Neural cell (in vitro differentiated cells): Measurements from ENCODE around the gene SUGCT. TPM values are rescaled to one million over a fixed set of nuclear protein-coding genes. Genes with fewer than 3 reads are reported as not detected.

Source experiments
- H2AFZ ChIP-seq: fragments of 200-600, 300-800 bp; sonication (generic), shearing (Covaris generic); 2 replicates; pipeline ENCODE4 v1.6.0; 2014; ENCODE audit warnings: low read depth, mild to moderate bottlenecking, antibody characterized with exemption, low read length, moderate library complexity
- H3F3A ChIP-seq: fragments of 200-600 bp; shearing (Covaris generic); 2 replicates; pipeline ENCODE4 v1.6.1; 2016; ENCODE audit warnings: mild to moderate bottlenecking, moderate library complexity, mixed read lengths, antibody characterized with exemption, low read length; ENCODE audit not compliant: insufficient read depth, poor library complexity, severe bottlenecking
- H3K27ac ChIP-seq: fragments of 200-600, 300-800 bp; sonication (generic), shearing (Covaris generic); 2 replicates; pipeline ENCODE4 v1.5.1; 2014; ENCODE audit warnings: mild to moderate bottlenecking, low read length, moderate library complexity
- H3K27me3 ChIP-seq: fragments of 300-800, 200-600 bp; sonication (generic), shearing (Covaris generic); 2 replicates; pipeline ENCODE4 v1.6.0; 2014; ENCODE audit warnings: mild to moderate bottlenecking, low read depth, low read length, moderate library complexity; ENCODE audit not compliant: insufficient read depth
- H3K36me3 ChIP-seq: fragments of 300-800, 200-600 bp; sonication (generic), shearing (Covaris generic); 2 replicates; pipeline ENCODE4 v1.5.1; 2014; ENCODE audit warnings: mild to moderate bottlenecking, antibody characterized with exemption, low read length, moderate library complexity; ENCODE audit not compliant: insufficient read depth
- H3K4me2 ChIP-seq: fragments of 300-800, 200-600 bp; sonication (generic), shearing (Covaris generic); 2 replicates; pipeline ENCODE4 v1.6.0; 2014; ENCODE audit warnings: mild to moderate bottlenecking, low read length
- H3K4me3 ChIP-seq: fragments of 300-800, 200-600 bp; sonication (generic), shearing (Covaris generic); 2 replicates; pipeline ENCODE4 v1.5.1; 2014; ENCODE audit warnings: mild to moderate bottlenecking, low read length, moderate library complexity
- H3K79me2 ChIP-seq: fragments of 200-600 bp; shearing (Covaris generic); replicated peaks from 2 replicates; pipeline ENCODE4 v1.6.0; 2014; ENCODE audit warnings: mild to moderate bottlenecking, low read length, moderate library complexity; ENCODE audit not compliant: insufficient read depth
- H3K9ac ChIP-seq: fragments of 300-800, 200-600 bp; sonication (generic), shearing (Covaris generic); 2 replicates; pipeline ENCODE4 v1.6.1; 2016; ENCODE audit warnings: mild to moderate bottlenecking, low read length, mixed read lengths
- H3K9me2 ChIP-seq: fragments of 200-600 bp; shearing (Covaris generic); 2 replicates; pipeline ENCODE4 v1.6.1; 2016; ENCODE audit warnings: mild to moderate bottlenecking, low read length, mixed read lengths; ENCODE audit not compliant: insufficient read depth
- H3K9me3 ChIP-seq: fragments of 200-600, 300-800 bp; sonication (generic), shearing (Covaris generic); 2 replicates; pipeline ENCODE4 v1.6.1; 2016; ENCODE audit warnings: mild to moderate bottlenecking, mixed run types, low read length, moderate library complexity, mixed read lengths
- H4K20me1 ChIP-seq: fragments of 200-600 bp; shearing (Covaris generic); 2 replicates; pipeline ENCODE4 v1.6.1; 2016; ENCODE audit warnings: mild to moderate bottlenecking, mixed run types; ENCODE audit not compliant: insufficient read depth
- CTCF ChIP-seq: fragments of 450-650 bp; IDR thresholded peaks from 2 replicates; pipeline ENCODE4 v1.5.1; 2014; ENCODE audit warnings: antibody characterized with exemption, mild to moderate bottlenecking, moderate library complexity; ENCODE audit not compliant: poor library complexity, severe bottlenecking
- EP300 ChIP-seq: fragments of 450-650 bp; conservative IDR thresholded peaks from 2 replicates; pipeline ENCODE4 v1.6.1; 2014; ENCODE audit warnings: antibody characterized with exemption, mild to moderate bottlenecking, moderate library complexity; ENCODE audit not compliant: poor library complexity, severe bottlenecking
- EZH2 ChIP-seq: fragments of 200-600, 300-800 bp; shearing (Covaris generic), sonication (generic); IDR thresholded peaks from 2 replicates; pipeline ENCODE4 v1.6.1; 2014; ENCODE audit warnings: antibody characterized with exemption, low read length, borderline replicate concordance, mild to moderate bottlenecking; ENCODE audit not compliant: insufficient read depth, poor library complexity, severe bottlenecking
- MXI1 ChIP-seq: fragments of 450-650 bp; conservative IDR thresholded peaks from 2 replicates; pipeline ENCODE4 v1.6.1; 2014; ENCODE audit warnings: antibody characterized with exemption, mild to moderate bottlenecking; ENCODE audit not compliant: poor library complexity, severe bottlenecking
- POLR2AphosphoS5 ChIP-seq: IDR thresholded peaks from 2 replicates; pipeline ENCODE4 v1.6.1; 2012
- RAD21 ChIP-seq: fragments of 450-650 bp; conservative IDR thresholded peaks from 2 replicates; pipeline ENCODE4 v1.6.1; 2014; ENCODE audit warnings: antibody characterized with exemption, mild to moderate bottlenecking, moderate library complexity
- REST ChIP-seq: IDR thresholded peaks from 2 replicates; pipeline ENCODE4 v1.6.1; 2012; ENCODE audit warnings: borderline replicate concordance
- SMC3 ChIP-seq: fragments of 450-650 bp; conservative IDR thresholded peaks from 2 replicates; pipeline ENCODE4 v1.6.1; 2014; ENCODE audit warnings: antibody characterized with exemption, mild to moderate bottlenecking, moderate library complexity; ENCODE audit not compliant: poor library complexity
- TAF1 ChIP-seq: IDR thresholded peaks from 2 replicates; pipeline ENCODE4 v1.6.1; 2012; ENCODE audit warnings: low read depth
- polyA plus RNA-seq: library from polyadenylated mRNA; depleted of rRNA; stranded (reverse); fragments of >200 nt; gene quantifications from 2 replicates; pipeline ENCODE4 v1.2.3, GENCODE V29; 2014

The SUGCT gene
- polyA plus RNA-seq, 1 donor from 2014 or later = not detected

- Histone ChIP-seq H3K36me3 (no peaks in the 10 kb centered on the region), H3F3A (no peaks in the 10 kb centered on the region), H3K4me3 (no peak overlapping the region), H3K4me2 (no peak overlapping the region), H3K9me3 (no peaks in the 10 kb centered on the region), H3K9ac (no peak overlapping the region), H3K9me2 (no peaks in the 10 kb centered on the region), H3K79me2 (no peaks in the 10 kb centered on the region), H3K27ac (no peak overlapping the region), H2AFZ (no peak overlapping the region), H3K27me3 (no peaks in the 10 kb centered on the region), H4K20me1 (no peaks in the 10 kb centered on the region)
- no peak for TF ChIP-seq EZH2
- TF ChIP-seq CTCF = no peak
- TF ChIP-seq REST = no peak
- no peak for TF ChIP-seq EP300
- TF ChIP-seq SMC3 = no peak
- no peak for TF ChIP-seq RAD21
- TF ChIP-seq POLR2AphosphoS5 = no peak
- TF ChIP-seq MXI1 = no peak
- TF ChIP-seq TAF1 = no peak
Measured at GRCh38 chr7:40243076-40243475, 108.3 kb downstream of the SUGCT start.

- no peaks in the 10 kb centered on the region for H4K20me1 ChIP-seq
- H3K9me3 ChIP-seq = no peaks in the 10 kb centered on the region
- TF ChIP-seq EZH2 (no peak), SMC3 (no peak), RAD21 (no peak), MXI1 (no peak), EP300 (no peak), CTCF (no peak), TAF1 (no peak), POLR2AphosphoS5 (no peak), REST (no peak)
- no peak overlapping the region for H3K9ac ChIP-seq
- H3K27me3 ChIP-seq = no peaks in the 10 kb centered on the region
- no peak overlapping the region for H3K4me3 ChIP-seq
- no peak overlapping the region for H2AFZ ChIP-seq
- H3K27ac ChIP-seq = no peak overlapping the region
- H3K4me2 ChIP-seq = no peak overlapping the region
- H3K79me2 ChIP-seq = no peaks in the 10 kb centered on the region
- no peaks in the 10 kb centered on the region for H3F3A ChIP-seq
- no peaks in the 10 kb centered on the region for H3K9me2 ChIP-seq
- no peaks in the 10 kb centered on the region for H3K36me3 ChIP-seq
Measured at GRCh38 chr7:40244226-40244625, 109.4 kb downstream of the SUGCT start.
